NCI-H2081 treated with DMSO at 0.1 percent for 48 hours (cell line): Measurements from ENCODE around the gene TICRR.

Source experiments
- DNase-seq: peaks from one replicate; lab custom pipeline; 2025; lab: John Stamatoyannopoulos, UW

The TICRR gene

GRCh38 chr15:89628806-89629715, 53.8 kb downstream of the TICRR start:
- no peak for DNase-seq

- DNase-seq, result no peak
Observed at GRCh38 chr15:89629829-89630228, 54.6 kb downstream of the TICRR start.

- no peak for DNase-seq
Observed at GRCh38 chr15:89630260-89630659, 55.0 kb downstream of the TICRR start.

- no peak for DNase-seq
Observed at GRCh38 chr15:89630974-89631901, 56.0 kb downstream of the TICRR start.

- DNase-seq, result no peak
Observed at GRCh38 chr15:89631902-89632264, 56.6 kb downstream of the TICRR start.

GRCh38 chr15:89632563-89633430, 57.5 kb downstream of the TICRR start:
- DNase-seq, result no peak

- no peak for DNase-seq
Observed at GRCh38 chr15:89633585-89633984, 58.3 kb downstream of the TICRR start.

- DNase-seq, result no peak
Observed at GRCh38 chr15:89640245-89640644, 65.0 kb downstream of the TICRR start.

- DNase-seq, result no peak
Observed at GRCh38 chr15:89641053-89641452, 65.8 kb downstream of the TICRR start.

- DNase-seq, result no peak
Observed at GRCh38 chr15:89642106-89642505, 66.8 kb downstream of the TICRR start.

- DNase-seq, result no peak
Observed at GRCh38 chr15:89645680-89646079, 70.4 kb downstream of the TICRR start.

GRCh38 chr15:89646416-89647141, 71.3 kb downstream of the TICRR start:
- no peak for DNase-seq

- DNase-seq, result no peak
Observed at GRCh38 chr15:89647191-89647851, 72.1 kb downstream of the TICRR start.

GRCh38 chr15:89648106-89649012, 73.1 kb downstream of the TICRR start:
- DNase-seq, result no peak

- DNase-seq, result no peak
Observed at GRCh38 chr15:89649013-89649625, 73.8 kb downstream of the TICRR start.

GRCh38 chr15:89649716-89650115, 74.4 kb downstream of the TICRR start:
- DNase-seq, result no peak

- DNase-seq, result no peak
Observed at GRCh38 chr15:89652131-89652530, 76.9 kb downstream of the TICRR start.

GRCh38 chr15:89652666-89653065, 77.4 kb downstream of the TICRR start:
- DNase-seq, result no peak

- DNase-seq, result no peak
Observed at GRCh38 chr15:89653578-89653977, 78.3 kb downstream of the TICRR start.
